Myocyte (in vitro differentiated cells): Measurements from ENCODE around the gene CNN2. TPM values are rescaled to one million over a fixed set of nuclear protein-coding genes. Genes with fewer than 3 reads are reported as not detected.
A peak's percentile ranks its signal among the peaks of the same experiment; 100 is the strongest.
"Not testable (repeated sequence)": the region's sequence is repeated elsewhere in the genome, so short reads cannot be mapped to it uniquely, and the experiment has no call there.

Experiments
- DNase-seq: peaks from one replicate; pipeline ENCODE4 v3.0.0-alpha.2; 2012; ENCODE audit warnings: low read depth
- total RNA-seq: library from RNA; depleted of rRNA; stranded (reverse); fragments of >200 nt; gene quantifications from 2 replicates; pipeline ENCODE4 v1.2.3, GENCODE V29; 2014

Gene CNN2
- total RNA-seq, 1 donor from 2014 or later: 88.1 TPM

GRCh38 chr19:1010586-1011510 lies 15.6 kb upstream of the CNN2 start:
- DNase-seq: no peak

- no peak for DNase-seq
Measured at GRCh38 chr19:1011831-1012333, 14.5 kb upstream of the CNN2 start.

GRCh38 chr19:1012334-1012733 lies 14.1 kb upstream of the CNN2 start:
- no peak for DNase-seq

- no peak for DNase-seq
Measured at GRCh38 chr19:1013218-1013617, 13.2 kb upstream of the CNN2 start.

- no peak for DNase-seq
Measured at GRCh38 chr19:1014161-1015060, 12.0 kb upstream of the CNN2 start.

GRCh38 chr19:1015061-1015781 lies 11.2 kb upstream of the CNN2 start:
- DNase-seq: no peak

GRCh38 chr19:1015782-1016646 lies 10.4 kb upstream of the CNN2 start:
- no peak for DNase-seq

GRCh38 chr19:1016647-1017114 lies 9.7 kb upstream of the CNN2 start:
- no peak for DNase-seq

GRCh38 chr19:1017115-1017905 lies 9.1 kb upstream of the CNN2 start:
- no peak for DNase-seq

- DNase-seq: no peak
Measured at GRCh38 chr19:1017906-1018305, 8.5 kb upstream of the CNN2 start.

GRCh38 chr19:1018393-1018792 lies 8.0 kb upstream of the CNN2 start:
- no peak for DNase-seq

- DNase-seq: no peak
Measured at GRCh38 chr19:1018932-1019615, 7.3 kb upstream of the CNN2 start.

- DNase-seq: no peak
Measured at GRCh38 chr19:1019616-1019961, 6.8 kb upstream of the CNN2 start.

GRCh38 chr19:1019980-1020867 lies 6.2 kb upstream of the CNN2 start:
- no peak for DNase-seq

- peak; percentile 98 for DNase-seq
Measured at GRCh38 chr19:1020868-1021425, 5.5 kb upstream of the CNN2 start, which contains the start of gene TMEM259. TMEM259 (minus strand) TSS chr19:1021123; CDS start chr19:1020996, 127 bp downstream.

GRCh38 chr19:1023883-1024188 lies 2.6 kb upstream of the CNN2 start:
- not testable (repeated sequence) for DNase-seq

- DNase-seq: not testable (repeated sequence)
Measured at GRCh38 chr19:1025080-1025479, 1.3 kb upstream of the CNN2 start.
